ENCODE measurements around the gene RAB3GAP1.

DNA sequence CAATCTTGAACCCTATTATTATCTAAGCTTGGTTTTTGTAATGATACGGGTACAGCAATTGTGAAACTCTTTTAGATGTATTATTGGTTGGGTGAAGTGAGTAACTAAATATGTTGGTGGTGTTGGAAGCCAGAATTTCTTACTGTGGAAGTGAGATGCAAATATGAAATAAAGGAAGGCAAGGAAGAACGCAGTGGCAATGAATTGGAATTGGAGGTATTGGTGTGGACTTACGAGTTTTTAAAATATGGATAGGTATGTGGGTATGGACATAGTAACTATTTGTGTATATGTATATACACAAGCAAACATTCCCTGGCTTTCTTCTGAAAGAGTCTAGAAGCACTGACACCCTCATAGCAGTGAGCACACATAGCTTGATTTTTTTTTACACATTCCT lies 105.8 kb downstream of the RAB3GAP1 start:
- TF ChIP-seq CTCF (IDR thresholded peaks at IDR 0.05) (no peak), ZFX (IDR thresholded peaks at IDR 0.05; ENCODE audit: borderline replicate concordance) (no peak)

Data from 22Rv1 (cell line).